Esophagus squamous epithelium (tissue), 5 donors: ENCODE measurements around the gene ARHGEF11. TPM values are rescaled to one million over a fixed set of nuclear protein-coding genes. Genes with fewer than 3 reads are reported as not detected.
"Not testable (repeated sequence)": the region's sequence is repeated elsewhere in the genome, so short reads cannot be mapped to it uniquely, and the experiment has no call there.

Source experiments
- DNase-seq: peaks from one replicate; lab custom pipeline; 2025; lab: John Stamatoyannopoulos, UW
- H3K27ac ChIP-seq, 4 donors: fragments of 200-600 bp; sonication (generic); one replicate each; pipeline ENCODE4 v1.5.1; 2016 to 2019; ENCODE audit warnings: mild to moderate bottlenecking in 1 of 4
- H3K27me3 ChIP-seq, 4 donors: fragments of 200-600 bp; sonication (generic); 1 replicate in 3 of 4; 2 replicates in 1 of 4; pipeline versions ENCODE4 v1.5.1 to v1.6.0; 2017 to 2021; ENCODE audit warnings: antibody characterized with exemption in 1 of 4
- H3K36me3 ChIP-seq, 3 donors: fragments of 200-600 bp; sonication (generic); one replicate each; pipeline ENCODE4 v1.5.1; 2016 to 2019
- H3K4me1 ChIP-seq, 3 donors: fragments of 200-600 bp; sonication (generic); one replicate each; pipeline ENCODE4 v1.5.1; 2017 to 2019
- H3K4me3 ChIP-seq, 4 donors: fragments of 200-600 bp; sonication (generic); 1 replicate in 3 of 4; 2 replicates in 1 of 4; pipeline ENCODE4 v1.5.1; 2016 to 2019; ENCODE audit warnings: mild to moderate bottlenecking in 2 of 4, moderate library complexity in 1 of 4
- H3K9me3 ChIP-seq, 3 donors: fragments of 200-600 bp; sonication (generic); one replicate each; pipeline ENCODE4 v1.5.1; 2016 to 2019
- POLR2A ChIP-seq, 4 donors: fragments of 450-650 bp; IDR thresholded peaks; one replicate each; pipeline ENCODE4 v1.6.1; 2017; ENCODE audit warnings: antibody characterized with exemption in 4 of 4, mild to moderate bottlenecking in 4 of 4, moderate library complexity in 3 of 4
- WGBS, 2 donors: methylation state at CpG; one replicate each; pipeline ENCODE4 v1.1.5; 2018; 5-methylcytosine and 5-hydroxymethylcytosine counted together
- intact Hi-C: fragments of 100-400 bp; cut with DNase I; formaldehyde crosslinking; loops from one replicate; pipeline ENCODE4 v1.15.0; 2022
- total RNA-seq, 4 donors: library from RNA; depleted of rRNA; stranded (reverse); fragments of >200 nt; gene quantifications; one replicate each; pipeline ENCODE4 v1.1.0, GENCODE V29; 2016
- TF ChIP-seq, protein P1 (sequence below), 6 experiments: fragments of 450-650 bp in 4 of 6; fragments of 200-600 bp in 2 of 6; sonication (generic) in 2 of 6; IDR thresholded peaks; one replicate each; pipeline ENCODE4 v1.5.1; 2016 to 2019; ENCODE audit warnings: antibody characterized with exemption in 6 of 6, mild to moderate bottlenecking in 4 of 6, moderate library complexity in 4 of 6
- donor health status: DM: yes; HTN: yes; CAD: no.

The ARHGEF11 gene
- total RNA-seq, 4 donors from 2014 or later = 15.5 to 24.2 (median 19.4) TPM

DNA sequence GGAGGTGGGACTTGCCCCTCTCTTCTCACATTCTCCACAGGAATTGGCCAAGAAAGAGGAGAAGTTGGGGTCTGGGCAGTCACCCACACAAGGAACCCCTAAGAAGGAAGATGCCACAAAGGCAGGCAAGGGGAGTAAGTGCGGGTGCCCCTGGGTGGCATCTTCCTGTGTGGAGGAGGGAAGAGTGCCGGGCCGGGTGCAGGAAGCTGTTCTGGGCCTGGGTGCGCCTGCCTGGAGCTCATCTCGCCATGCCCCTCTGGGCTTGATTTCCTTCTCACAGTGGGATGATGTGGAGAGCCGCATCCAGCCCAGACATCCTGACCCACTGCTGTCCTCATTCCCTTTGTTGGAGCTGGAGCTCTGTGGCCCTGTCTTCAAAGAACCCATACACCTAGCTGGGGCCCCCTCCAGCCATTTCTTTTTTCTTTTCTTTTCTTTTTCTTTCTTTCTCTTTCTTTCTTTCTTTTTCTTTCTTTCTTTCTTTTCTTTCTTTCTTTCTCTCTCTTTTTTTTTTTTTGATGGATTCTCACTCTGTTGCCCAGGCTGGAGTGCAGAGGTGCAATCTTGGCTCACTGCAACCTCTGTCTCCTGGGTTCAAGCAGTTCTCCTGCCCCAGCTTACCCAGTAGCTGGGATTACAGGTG lies 115.8 kb downstream of the ARHGEF11 start:
- no peak overlapping the region for H3K27ac ChIP-seq
- no peak for DNase-seq
- no peaks in the 10 kb centered on the region for H3K9me3 ChIP-seq
- WGBS, 2 donors = 52 to 71% methylated on average over 6 of the region's 6 CpGs
- H3K27me3 ChIP-seq = peaks cover 9 to 61% (median 13%) of the 10 kb centered on the region in 4 donors
- intact Hi-C loops = no loop called here
- TF ChIP-seq, protein P1, sequence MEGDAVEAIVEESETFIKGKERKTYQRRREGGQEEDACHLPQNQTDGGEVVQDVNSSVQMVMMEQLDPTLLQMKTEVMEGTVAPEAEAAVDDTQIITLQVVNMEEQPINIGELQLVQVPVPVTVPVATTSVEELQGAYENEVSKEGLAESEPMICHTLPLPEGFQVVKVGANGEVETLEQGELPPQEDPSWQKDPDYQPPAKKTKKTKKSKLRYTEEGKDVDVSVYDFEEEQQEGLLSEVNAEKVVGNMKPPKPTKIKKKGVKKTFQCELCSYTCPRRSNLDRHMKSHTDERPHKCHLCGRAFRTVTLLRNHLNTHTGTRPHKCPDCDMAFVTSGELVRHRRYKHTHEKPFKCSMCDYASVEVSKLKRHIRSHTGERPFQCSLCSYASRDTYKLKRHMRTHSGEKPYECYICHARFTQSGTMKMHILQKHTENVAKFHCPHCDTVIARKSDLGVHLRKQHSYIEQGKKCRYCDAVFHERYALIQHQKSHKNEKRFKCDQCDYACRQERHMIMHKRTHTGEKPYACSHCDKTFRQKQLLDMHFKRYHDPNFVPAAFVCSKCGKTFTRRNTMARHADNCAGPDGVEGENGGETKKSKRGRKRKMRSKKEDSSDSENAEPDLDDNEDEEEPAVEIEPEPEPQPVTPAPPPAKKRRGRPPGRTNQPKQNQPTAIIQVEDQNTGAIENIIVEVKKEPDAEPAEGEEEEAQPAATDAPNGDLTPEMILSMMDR (IDR thresholded peaks at IDR 0.05) = no peak
- no peak for TF ChIP-seq POLR2A (IDR thresholded peaks at IDR 0.05)
- peaks cover 7 to 21% (median 10%) of the 10 kb centered on the region in 3 donors for H3K4me1 ChIP-seq
- H3K36me3 ChIP-seq = no peaks in the 10 kb centered on the region
- H3K4me3 ChIP-seq = no peak overlapping the region

DNA sequence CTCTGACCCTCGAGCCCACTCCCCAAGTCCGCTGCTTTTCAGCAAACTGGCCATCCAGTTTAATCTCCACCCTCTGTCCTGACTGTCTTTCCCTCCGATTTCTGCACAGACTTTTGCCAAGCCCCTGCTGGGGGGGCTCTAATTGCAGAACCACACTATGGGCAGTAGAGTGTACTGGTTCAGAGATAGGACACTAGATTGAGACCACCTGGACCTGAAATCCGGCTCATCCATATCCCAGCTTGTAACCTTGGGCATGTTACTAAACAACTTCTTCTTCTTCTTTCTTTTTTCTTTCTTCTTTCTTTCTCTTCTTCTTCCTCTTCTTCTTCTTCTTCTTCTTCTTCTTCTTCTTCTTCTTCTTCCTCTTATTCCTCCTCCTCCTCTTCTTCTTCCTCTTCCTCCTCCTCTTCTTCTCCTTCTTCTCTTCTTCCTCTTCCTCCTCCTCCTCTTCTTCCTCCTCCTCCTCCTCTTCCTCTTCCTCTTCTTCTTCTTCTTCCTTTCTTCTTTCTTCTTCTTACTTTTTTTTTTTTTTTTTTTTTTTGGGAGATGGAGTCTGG lies 117.4 kb downstream of the ARHGEF11 start:
- no peak for TF ChIP-seq POLR2A (IDR thresholded peaks at IDR 0.05)
- TF ChIP-seq, protein P1 (IDR thresholded peaks at IDR 0.05) = no peak
- no peaks in the 10 kb centered on the region for H3K9me3 ChIP-seq
- no peak for DNase-seq
- peaks cover 15 to 34% (median 19%) of the 10 kb centered on the region in 3 donors for H3K4me1 ChIP-seq
- intact Hi-C loops = no loop called here
- peaks cover 12 to 77% (median 24%) of the 10 kb centered on the region in 4 donors for H3K27me3 ChIP-seq
- H3K4me3 ChIP-seq = peak overlapping the region in 3 of 4 donors; percentile 36 to 58 (median 40)
- WGBS, 2 donors = 7% methylated on average over 2 to 3 of the region's 4 CpGs
- no peak overlapping the region for H3K27ac ChIP-seq
- no peaks in the 10 kb centered on the region for H3K36me3 ChIP-seq

- Histone ChIP-seq H3K9me3 (no peaks in the 10 kb centered on the region), H3K27ac (no peak overlapping the region), H3K4me1 (peaks cover 15 to 34% (median 19%) of the 10 kb centered on the region in 3 donors), H3K36me3 (no peaks in the 10 kb centered on the region), H3K4me3 (peak overlapping the region; percentile 15 to 58 (median 38)), H3K27me3 (peaks cover 12 to 84% (median 28%) of the 10 kb centered on the region in 4 donors)
- 16 to 27% methylated on average over 8 to 19 of the region's 64 CpGs for WGBS, 2 donors
- DNase-seq = no peak
- TF ChIP-seq POLR2A (IDR thresholded peaks at IDR 0.05) = no peak
- TF ChIP-seq, protein P1 (IDR thresholded peaks at IDR 0.05) = peak in 5 of 6 experiments; percentile 52 to 77 (median 56)
- intact Hi-C loops = no loop called here
Observed at GRCh38 chr1:156927215-156928042, 118.1 kb downstream of the ARHGEF11 start.

GRCh38 chr1:156926695-156927094 lies 118.8 kb downstream of the ARHGEF11 start:
- H3K4me1 ChIP-seq = peaks cover 15 to 31% (median 19%) of the 10 kb centered on the region in 3 donors
- H3K36me3 ChIP-seq, intact Hi-C loops, H3K4me3 ChIP-seq, H3K9me3 ChIP-seq, DNase-seq, H3K27ac ChIP-seq: not testable (repeated sequence)
- WGBS, 2 donors = 70 to 86% methylated on average over 2 to 5 of the region's 6 CpGs
- H3K27me3 ChIP-seq = peaks cover 12 to 92% (median 29%) of the 10 kb centered on the region in 4 donors

GRCh38 chr1:156926175-156926574 lies 119.4 kb downstream of the ARHGEF11 start:
- intact Hi-C loops = no loop called here
- H3K27me3 ChIP-seq = peaks cover 12 to 97% (median 29%) of the 10 kb centered on the region in 4 donors
- 0 to 33% methylated on average over 2 to 3 of the region's 3 CpGs for WGBS, 2 donors
- peaks cover 15 to 26% (median 19%) of the 10 kb centered on the region in 3 donors for H3K4me1 ChIP-seq
- H3K36me3 ChIP-seq = no peaks in the 10 kb centered on the region
- no peaks in the 10 kb centered on the region for H3K9me3 ChIP-seq
- DNase-seq = no peak
- no peak overlapping the region for H3K4me3 ChIP-seq
- H3K27ac ChIP-seq = no peak overlapping the region
- no peak for TF ChIP-seq POLR2A (IDR thresholded peaks at IDR 0.05)
- TF ChIP-seq, protein P1 (IDR thresholded peaks at IDR 0.05) = no peak
